KBM-7 (cell line): ENCODE data around the gene SLC35F3.

Source experiments
- DNase-seq: peaks from one replicate; pipeline ENCODE4 v3.0.0-alpha.2; 2015
- in situ Hi-C: fragments of 300-500 bp; cut with MboI; formaldehyde crosslinking; loops from 2 replicates; pipeline ENCODE4 v1.14.3; 2020; ENCODE audit warnings: low sequenced_read_pairs, low pct_unique_long_range_greater_than_20kb, mixed read lengths

Gene SLC35F3

DNA sequence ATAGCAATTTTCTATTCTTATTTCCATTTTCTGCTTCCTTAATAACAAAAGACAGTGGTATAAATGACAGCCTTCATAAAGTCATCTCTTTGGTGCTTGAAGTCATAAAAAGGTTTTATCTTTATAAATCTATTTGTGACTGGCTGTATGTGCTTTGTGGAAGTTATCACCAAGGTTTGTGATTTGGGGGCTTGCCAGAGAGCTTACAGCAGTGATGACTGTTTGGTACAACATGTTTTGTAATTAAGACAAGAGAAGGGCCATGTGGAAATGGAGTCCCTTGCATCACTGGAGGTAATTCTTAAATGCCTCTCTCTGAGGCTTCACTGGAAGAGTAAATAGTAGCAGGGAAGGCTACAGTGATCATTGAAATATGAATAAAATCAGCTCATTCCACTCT is 2.7 kb downstream of the SLC35F3 start:
- in situ Hi-C loops: no loop called here
- DNase-seq: no peak

DNA sequence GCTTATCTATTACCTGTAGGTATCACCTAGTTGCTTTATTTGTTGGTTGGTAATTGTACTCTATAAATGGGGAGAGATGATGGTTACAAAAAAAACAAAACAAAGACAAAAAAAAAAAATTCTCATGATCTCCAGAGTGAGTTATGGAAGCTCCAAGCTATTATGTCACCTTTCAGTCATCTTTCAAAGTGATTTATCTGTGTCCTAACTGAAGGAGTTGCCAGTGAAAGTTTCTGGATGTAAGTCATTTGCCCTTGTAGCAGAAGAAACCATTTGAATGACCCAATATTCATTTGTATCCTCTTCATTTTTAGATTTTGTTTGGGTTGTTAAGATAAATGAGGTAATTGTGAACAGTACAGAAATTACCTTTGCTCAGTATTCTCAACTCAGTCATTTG is 3.6 kb downstream of the SLC35F3 start:
- no peak for DNase-seq
- in situ Hi-C loops: no loop called here

DNA sequence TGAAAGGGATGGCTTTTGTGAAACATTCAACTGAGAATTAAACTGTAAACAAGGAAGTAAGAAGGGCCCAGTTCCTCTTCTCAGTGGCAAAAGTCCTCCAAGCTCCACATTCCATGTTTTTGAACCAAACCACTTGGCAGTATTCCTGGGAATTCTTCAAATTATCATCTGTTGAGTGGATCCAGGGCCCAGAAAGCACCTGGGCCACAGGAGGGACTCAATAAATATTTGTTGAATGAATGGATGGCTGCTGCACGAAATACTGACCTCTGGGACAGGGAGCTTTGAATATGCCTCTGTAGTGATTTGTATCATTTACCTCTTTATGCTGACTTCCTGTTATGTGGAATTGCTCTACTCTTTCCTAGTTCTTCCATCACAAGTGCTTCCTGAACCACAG is 4.7 kb downstream of the SLC35F3 start:
- no peak for DNase-seq
- in situ Hi-C loops: no loop called here

DNA sequence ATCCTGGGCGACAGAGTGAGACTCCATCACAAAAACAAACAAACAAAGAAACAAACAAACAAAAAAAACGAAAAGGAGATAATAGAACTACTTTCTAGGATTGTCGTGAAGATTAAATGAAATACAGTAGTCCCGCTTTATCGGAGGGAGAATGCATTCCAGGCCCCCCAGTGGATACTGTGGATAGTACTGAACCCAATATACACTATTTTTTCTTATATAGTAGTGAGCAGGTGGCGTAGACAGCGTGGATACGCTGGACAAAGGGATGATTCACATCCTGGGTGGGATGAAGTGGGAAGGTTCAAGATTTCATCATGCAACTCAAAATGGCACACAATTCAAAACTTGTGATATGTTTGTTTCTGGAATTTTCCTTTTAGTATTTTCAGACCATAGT is 8.0 kb downstream of the SLC35F3 start:
- in situ Hi-C loops: no loop called here
- no peak for DNase-seq

DNA sequence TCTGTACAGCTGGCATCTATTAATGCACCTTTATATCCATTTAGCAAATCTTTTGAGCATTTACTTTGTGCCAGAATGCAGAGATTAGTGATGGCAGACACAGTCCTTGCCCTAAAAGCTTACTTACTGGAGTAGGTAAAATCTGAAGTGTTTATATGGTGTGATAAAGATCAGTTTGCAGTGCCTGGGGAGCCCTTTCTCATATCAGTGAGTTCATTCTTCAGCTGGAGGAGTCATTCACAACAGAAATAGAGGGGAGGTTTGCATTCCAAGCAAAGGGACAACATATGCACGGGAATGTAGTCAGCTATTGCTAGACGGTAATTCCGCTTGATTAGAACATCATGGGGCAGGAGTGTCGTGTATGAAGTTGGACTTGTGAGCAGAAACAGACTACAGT is 8.4 kb downstream of the SLC35F3 start:
- DNase-seq: no peak
- in situ Hi-C loops: no loop called here

DNA sequence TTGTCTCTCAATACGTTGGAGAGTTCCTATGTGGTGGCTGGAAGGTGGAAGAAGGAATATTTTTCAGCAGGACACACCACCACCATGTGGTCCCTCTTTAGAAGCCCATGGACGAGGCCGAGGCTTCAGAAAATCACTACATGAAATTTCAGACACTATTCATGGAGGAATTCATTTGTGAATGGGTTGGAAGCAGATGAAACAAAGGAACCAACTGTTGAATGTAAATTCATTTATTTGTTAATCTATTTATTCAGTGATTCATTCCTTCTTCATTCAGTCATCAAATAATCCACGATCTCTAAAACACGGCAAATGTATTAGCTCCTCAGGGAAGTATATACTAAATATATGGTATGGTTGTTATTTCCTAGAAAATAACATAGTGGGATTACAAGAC is 12.2 kb downstream of the SLC35F3 start:
- no peak for DNase-seq
- in situ Hi-C loops: no loop called here

DNA sequence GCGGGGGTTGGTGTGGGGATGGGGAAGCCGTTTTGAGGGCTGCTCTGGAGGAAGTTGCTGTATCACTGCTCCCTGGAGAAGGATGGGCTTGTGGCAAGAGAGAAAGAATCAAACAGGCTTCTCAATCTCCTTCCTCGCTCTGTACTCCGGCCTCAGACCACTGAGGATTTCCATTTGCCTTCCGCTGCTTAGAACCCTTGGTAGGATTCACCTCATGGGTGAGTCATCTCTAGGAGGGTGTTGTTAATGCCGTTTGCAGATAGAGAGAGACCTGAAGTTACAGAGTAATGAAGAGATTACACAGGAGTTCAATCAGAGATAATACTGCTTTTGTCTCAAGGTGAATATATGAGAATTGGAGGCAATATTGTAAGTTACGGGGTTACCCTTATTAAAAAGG is 15.3 kb downstream of the SLC35F3 start:
- DNase-seq: no peak
- in situ Hi-C loops: no loop called here

DNA sequence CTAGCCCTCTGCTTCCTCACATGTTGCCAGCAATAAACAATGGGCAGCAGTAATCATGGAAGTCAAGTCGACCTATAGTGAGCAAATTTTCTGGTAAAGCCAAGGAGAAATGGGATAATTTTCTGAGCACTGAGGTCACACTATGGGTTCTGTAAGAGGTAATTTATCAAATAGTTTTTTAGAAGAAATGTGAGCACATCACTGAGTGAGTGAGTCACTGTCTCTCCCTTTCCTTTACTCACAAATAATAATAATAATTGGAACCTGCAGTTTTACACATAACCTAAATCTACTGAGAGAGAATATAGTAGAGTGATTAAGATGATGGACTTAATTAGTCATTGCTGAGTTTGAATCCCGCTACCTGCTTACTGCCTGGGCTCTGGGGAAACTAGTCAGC is 23.6 kb downstream of the SLC35F3 start:
- in situ Hi-C loops: no loop called here
- no peak for DNase-seq

DNA sequence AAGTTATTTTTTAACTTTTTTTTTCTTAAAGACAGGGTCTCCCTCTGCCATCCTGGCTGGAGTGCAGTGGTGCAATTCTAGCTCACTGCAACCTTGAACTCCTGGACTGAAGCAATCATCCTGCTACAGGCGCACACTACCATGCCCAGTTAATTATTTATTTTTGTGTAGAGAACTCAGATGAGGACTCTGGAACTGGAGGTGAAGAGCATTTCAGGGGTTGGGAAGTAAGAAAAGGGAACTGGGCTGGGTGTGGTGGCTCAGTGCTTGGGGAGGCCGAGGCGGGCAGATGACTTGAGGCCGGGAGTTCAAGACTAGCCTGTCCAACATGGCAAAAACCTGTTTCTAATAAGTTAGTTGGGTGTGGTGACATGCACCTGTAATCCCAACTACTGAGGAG is 28.9 kb downstream of the SLC35F3 start:
- in situ Hi-C loops: no loop called here
- no peak for DNase-seq

DNA sequence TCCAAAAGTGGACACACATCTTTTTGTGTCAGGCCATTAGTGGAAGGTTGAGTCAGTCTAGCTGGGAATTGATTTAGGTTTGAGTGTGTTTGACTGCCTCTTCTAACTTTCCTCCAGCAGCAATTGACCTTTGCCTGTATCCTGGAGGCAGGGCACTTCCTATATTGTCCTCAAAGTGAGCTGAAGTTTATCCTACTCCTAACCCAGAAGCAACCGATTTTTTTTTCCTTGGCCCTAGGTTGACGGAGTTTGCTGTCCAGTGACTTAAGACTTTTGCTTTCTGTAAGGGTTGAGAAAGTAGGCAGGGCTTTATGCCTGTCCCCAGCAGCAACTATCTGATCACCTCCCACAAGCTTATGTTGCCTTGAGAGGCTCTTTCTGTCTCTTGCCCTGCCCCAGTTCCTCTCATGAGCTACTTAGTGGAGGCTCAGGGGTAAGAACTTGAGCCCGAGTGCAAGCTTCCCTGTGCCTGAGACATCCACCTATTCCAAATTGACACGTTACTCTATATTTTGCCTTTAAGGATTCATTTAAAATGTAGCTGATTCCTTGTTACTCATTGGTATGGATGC is 30.9 kb downstream of the SLC35F3 start:
- in situ Hi-C loops: no loop called here

DNA sequence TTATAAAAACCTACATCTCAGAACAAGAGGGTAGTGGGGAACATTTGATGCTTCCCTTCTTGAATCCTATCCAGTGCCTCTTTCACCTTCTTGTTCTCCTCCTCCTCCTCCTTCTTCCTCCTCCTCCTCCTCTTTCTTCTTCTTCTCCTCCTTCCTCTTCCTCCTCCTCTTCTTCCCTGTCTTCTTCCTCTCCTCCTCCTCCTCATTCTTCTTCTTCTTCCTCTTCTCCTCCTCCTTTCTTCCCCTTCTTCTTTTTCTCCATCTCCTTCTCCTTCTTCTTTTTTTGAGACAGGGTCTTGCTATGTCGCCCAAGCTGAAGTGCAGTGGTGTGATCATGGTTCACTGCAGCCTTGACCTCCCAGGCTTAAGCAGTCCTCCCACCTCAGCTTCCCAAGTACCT is 31.9 kb downstream of the SLC35F3 start:
- in situ Hi-C loops: no loop called here
- no peak for DNase-seq

More for the DNA sequence above, 30.9 kb downstream of the SLC35F3 start:
- DNase-seq: no peak

DNA sequence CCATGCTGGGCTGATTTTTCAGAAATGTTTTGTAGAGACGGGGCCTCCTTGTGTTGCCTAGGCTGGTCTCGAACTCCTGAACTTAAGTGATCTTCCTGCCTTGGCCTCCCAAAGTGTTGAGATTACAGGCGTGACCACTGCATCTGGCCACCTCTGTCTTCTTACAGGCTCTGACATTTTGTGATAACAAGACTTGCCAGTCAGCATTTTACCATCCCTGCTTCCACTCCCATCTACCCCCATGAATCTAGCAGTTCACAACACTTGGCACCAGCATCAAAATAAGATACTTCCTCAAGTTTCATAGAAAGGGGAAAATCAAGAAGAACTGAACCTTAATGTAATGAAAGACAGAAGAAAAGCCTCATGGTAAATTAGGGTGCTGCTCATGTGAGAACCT is 32.4 kb downstream of the SLC35F3 start:
- in situ Hi-C loops: no loop called here
- no peak for DNase-seq

DNA sequence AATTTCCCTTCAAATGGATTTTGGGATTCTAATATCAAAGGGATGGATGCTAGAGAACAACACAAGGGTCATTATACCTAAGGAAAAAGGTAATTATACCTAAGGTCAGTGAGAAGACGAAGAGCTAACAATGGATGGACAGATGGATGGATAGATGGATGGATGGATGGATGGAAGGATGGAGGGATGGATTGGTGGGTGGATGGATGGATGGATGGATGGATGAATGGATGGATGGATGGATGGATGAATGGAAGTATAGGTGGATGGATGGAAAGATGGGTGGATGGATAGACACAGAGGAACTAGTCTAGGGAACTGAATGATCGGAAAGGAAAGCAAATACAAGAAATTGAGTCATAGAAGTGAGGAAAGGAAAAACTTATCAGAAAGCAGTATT is 34.0 kb downstream of the SLC35F3 start:
- in situ Hi-C loops: no loop called here
- no peak for DNase-seq

DNA sequence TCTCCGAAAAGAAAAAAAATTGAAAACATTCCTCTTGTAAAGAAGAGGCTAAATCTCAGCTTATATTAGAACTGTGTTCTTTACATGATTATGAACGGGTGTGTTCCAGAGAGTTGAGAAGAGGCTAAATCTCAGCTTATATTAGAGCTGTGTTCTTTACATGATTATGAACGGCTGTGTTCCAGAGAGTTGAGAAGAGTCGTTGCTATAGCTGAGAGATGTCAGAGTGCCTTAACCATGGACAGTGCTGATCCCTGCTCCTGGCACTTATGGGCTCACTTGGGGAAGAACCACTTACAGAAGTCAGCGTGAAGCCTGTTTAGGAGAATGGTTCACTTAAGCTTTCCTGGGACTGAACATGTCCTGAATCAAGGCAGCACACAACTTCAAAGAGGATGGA is 35.0 kb downstream of the SLC35F3 start:
- in situ Hi-C loops: no loop called here
- no peak for DNase-seq

DNA sequence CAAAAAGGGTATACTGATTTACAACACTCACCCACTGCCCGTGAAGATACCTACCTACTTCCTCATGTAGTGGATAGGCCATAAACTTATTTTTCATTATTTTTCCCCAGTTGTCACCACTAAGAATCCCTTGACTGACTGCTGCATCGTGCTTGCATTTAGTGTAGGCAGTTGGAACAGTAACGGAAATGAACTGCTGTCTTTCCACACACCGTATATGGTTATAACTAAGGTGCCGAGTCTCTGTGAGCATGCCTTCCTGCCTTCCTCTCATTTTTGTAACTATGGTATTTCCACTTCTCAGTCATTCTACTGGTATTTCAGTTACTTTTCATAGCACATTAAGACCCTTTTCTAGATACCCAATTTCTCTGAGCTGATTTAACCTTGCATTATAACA is 36.4 kb downstream of the SLC35F3 start:
- in situ Hi-C loops: no loop called here

DNA sequence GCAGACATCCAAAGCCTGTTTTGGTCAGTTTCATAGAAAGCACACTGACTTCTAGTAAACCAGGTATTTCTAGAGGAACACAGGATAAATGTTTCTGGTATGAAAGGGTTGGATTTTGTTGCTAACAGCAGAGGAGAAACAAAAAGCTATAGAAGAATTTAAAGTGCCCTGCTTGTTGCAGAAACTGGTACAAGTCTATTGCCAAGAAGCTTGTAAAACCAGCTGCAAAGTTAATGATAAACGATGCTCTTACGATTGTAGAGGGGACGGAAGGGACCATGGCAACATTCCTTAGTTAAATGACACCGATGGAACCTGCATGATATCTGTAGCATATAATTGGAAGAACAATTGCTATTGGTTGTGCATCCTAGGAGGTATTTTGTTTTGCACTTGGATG is 40.1 kb downstream of the SLC35F3 start:
- no peak for DNase-seq
- in situ Hi-C loops: no loop called here

More for the DNA sequence above, 36.4 kb downstream of the SLC35F3 start:
- no peak for DNase-seq

DNA sequence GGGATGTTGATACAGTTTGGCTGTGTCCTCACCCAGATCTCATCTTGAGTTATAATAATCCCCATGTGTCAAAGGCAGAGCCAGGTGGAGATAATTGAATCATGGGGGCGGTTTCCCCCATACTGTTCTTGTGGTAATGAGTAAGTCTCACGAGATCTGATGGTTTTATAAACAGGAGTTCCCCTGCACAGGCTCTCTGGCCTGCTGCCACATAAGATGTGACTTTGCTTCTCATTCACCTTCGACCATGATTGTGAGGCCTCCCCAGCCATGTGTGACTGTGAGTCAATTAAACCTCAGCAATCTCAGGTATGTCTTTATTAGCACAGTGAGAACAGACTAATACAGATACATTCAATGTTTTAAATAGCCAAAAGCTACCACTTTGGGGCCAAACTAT is 41.1 kb downstream of the SLC35F3 start:
- in situ Hi-C loops: no loop called here
- no peak for DNase-seq

DNA sequence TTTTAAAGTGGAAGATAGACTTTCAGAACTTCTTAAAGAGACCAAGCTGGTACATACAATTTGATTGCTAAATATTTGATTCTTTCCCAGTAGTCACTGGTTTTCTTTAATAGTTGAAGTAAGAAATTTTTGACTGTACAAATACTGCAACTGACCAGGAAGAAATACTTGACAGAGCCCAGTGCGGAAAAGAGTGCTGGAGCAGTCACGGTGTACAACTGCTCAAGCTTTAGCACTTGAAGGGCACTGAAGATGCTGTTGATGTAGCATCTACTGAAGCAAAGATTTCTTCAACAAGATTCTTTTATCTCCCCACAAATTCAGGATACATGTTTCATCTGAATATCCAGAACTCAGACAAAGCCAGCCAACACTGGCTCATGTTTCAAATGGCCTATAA is 41.5 kb downstream of the SLC35F3 start:
- in situ Hi-C loops: no loop called here

DNA sequence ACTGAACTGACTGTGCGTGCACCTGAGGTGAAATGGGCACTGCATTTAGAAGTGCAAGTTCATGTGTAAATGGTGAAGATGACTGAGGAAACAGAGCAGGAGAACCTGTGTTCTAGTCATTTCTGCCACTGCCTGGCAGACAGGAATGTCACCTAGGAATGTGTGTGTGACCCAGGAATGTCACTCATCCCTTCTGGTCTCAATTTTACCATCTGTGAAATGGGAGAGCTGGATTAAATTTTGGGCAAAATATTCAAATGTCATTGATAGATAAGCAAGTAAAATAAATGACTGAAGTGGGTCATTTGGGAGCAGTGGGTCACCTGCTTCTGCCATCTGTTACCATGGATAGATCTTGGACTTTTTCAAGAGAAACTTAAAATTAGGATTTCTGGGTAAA is 42.2 kb downstream of the SLC35F3 start:
- no peak for DNase-seq
- in situ Hi-C loops: no loop called here

More for the DNA sequence above, 41.5 kb downstream of the SLC35F3 start:
- no peak for DNase-seq

DNA sequence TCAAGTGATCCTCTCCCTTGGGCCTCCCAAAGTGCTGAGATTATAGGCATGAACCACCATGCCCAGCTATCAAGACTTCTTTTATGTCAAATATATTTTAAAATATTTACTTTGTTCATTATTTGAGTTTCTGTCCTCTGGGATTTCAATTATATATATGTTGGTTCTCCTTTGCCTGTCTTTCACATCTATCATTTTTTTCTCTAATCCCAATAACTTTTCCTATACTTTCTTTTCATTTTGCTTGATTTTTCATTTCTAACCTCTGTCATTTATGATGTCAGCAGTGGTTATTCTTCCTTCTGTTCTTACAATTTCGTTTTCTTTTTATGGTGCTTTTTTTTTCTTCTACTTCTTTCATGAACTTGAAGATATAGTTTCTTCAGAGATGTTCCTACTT is 47.3 kb downstream of the SLC35F3 start:
- DNase-seq: no peak
- in situ Hi-C loops: no loop called here

DNA sequence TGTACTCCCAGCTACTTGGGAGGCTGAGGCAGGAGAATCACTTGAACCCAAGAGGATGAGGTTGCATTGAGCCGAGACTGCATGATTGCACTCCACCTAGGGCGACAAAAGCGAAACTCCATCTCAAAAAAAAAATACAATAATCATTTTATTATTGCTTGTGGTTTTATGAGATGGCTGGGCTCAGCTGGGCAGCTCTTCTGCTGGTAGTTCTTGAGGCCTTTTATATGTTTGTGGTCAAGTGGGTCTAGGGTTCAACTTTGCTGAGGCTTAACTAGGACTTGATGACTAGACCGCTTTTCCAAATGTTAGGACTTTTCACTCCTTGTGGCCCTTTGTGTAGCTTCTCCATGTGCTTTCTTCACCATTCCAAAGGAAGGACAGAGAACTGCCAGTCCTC is 53.2 kb downstream of the SLC35F3 start:
- in situ Hi-C loops: no loop called here
- DNase-seq: no peak

DNA sequence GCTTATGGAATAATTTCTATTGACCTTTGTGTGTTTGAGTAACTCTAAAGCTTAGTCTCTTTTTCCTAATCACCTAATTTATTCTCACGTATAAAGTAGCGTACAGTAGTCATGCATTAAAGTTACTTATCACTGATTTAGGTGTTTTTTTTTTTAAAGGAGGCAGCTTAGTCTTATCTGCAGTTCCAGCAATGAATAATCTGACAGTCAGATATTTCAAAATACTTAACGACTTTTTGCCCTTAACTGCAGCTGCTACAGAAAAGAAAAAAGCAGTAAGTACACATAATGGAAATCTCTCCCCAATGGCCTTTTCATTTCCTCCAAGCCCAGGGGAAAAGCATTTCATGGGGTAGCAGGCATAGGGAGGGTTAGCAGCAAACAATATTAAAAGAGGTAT is 54.6 kb downstream of the SLC35F3 start:
- no peak for DNase-seq
- in situ Hi-C loops: no loop called here
